Heart left ventricle (tissue), 13 donors: ENCODE measurements around the gene USP15.

Experiments used
- CTCF ChIP-seq, 12 donors: fragments of 200-600 bp; sonication (generic) in 4 of 12; IDR thresholded peaks; one replicate each; pipeline versions ENCODE4 v1.5.0 to v1.8.0; 2018 to 2022; ENCODE audit warnings: antibody characterized with exemption in 12 of 12, mild to moderate bottlenecking in 5 of 12
- POLR2A ChIP-seq, 2 donors: fragments of 450-650 bp; IDR thresholded peaks; one replicate each; pipeline ENCODE4 v1.6.1; 2017; ENCODE audit warnings: antibody characterized with exemption in 2 of 2, mild to moderate bottlenecking in 2 of 2, moderate library complexity in 2 of 2
- donor health status: ischemic (EF 13 %, LVEDD 7.1; RV severe dilation, severe dysfunction).
- donor health status: DM: no; HTN: yes; CAD: no.
- donor health status: DM: no; HTN: no; CAD: no.
- donor health status: ischemic (EF 25% LVEDD 6.9; RV normal size, moderate dysfunction).
- donor health status: ischemic (EF 25% LVEDD 5.7; RV mildly dilated, moderate dysfunction).
- donor health status: ischemic (EF 35%, LVEDD 5.7; RV mildly dilated, moderate dysfunction).
- donor health status: nonischemic (EF 11% LVEDD 7.7; RV severe dilation, severe dysfunction).
- donor health status: DM: yes; HTN: yes; CAD: no.
- donor health status: PGD.
- donor health status: ischemic (EF 29% LVEDD 5.4; RV normal size, mild dysfunction).
- donor health status: nonischemic (EF 23%, LVEDD 6.1; RV moderate dilation, normal function).

GRCh38 chr12:62297321-62297720, 37.1 kb downstream of the USP15 start:
- TF ChIP-seq CTCF (IDR thresholded peaks at IDR 0.05) (no peak), POLR2A (IDR thresholded peaks at IDR 0.05) (no peak)
